Measurements from ENCODE around the gene PAH. TPM values are rescaled to one million over a fixed set of nuclear protein-coding genes. Genes with fewer than 3 reads are reported as not detected.

The PAH gene
- total and polyA plus RNA-seq, 2 of the 8 experiments (the other 6 are each of a cell fraction or from before 2014, with no cell fraction given), result 3.9 to 9.0 TPM

DNA sequence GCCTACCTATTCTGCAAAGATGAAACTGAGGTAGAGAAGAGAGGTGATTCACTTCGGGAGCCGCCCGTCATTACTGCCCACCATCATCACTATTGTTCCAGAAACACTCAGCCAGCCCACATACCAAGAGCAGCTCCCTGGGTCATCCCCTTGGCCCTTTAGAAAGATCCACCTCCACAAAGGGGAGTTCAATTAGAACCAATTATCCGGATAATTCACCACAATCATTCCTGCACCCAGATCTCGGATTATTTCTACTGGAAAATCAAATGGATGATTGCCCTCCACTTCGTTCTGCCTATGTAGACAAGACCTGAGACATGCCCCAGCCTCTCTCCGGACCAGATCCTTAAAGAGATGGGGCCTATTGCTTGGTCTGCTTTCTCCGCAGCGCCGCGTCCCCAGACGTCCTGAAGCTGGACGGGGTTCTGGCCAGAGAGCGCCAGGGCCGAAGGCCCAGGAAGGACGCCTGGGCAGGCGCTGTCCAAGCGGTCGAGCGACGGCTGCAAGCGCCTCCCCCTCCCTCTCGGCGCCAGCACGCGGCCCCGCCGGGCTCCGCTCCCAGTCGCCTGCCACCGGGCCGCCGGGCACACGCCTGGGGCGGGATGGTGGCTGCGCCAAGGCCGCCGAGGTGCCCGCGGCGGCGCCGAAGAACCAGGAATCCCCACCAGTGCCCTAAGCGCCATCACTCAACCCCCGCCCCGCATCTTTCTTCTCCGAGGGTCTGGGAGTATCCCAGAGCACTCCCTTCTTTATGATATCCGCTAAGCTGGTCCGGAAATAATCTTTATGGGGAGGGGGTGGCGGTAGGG is 39.1 kb upstream of the PAH start (continued):
- TF ChIP-seq SP2 (IDR thresholded peaks at IDR 0.05; ENCODE audit: low read length) (no peak), RNF2 (IDR thresholded peaks at IDR 0.05; ENCODE audit: borderline replicate concordance, low read depth, low read length, missing control alignments, poor library complexity, severe bottlenecking) (peak; percentile 39), POLR2A (IDR thresholded peaks at IDR 0.05; ENCODE audit: control extremely low read depth in 1 of 2, low read depth in 2 of 2, low read length in 2 of 2) (no peak), ZNF274 (IDR thresholded peaks at IDR 0.05; ENCODE audit: borderline replicate concordance, extremely low read depth, low read length) (no peak), GABPA (IDR thresholded peaks at IDR 0.05; ENCODE audit: borderline replicate concordance, insufficient read depth, low read length) (no peak), SUZ12 (IDR thresholded peaks at IDR 0.05; ENCODE audit: low read length) (peak; percentile 85), CHD1 (IDR thresholded peaks at IDR 0.05; ENCODE audit: low read depth, low read length) (no peak)
- TF ChIP-seq, protein P1, sequence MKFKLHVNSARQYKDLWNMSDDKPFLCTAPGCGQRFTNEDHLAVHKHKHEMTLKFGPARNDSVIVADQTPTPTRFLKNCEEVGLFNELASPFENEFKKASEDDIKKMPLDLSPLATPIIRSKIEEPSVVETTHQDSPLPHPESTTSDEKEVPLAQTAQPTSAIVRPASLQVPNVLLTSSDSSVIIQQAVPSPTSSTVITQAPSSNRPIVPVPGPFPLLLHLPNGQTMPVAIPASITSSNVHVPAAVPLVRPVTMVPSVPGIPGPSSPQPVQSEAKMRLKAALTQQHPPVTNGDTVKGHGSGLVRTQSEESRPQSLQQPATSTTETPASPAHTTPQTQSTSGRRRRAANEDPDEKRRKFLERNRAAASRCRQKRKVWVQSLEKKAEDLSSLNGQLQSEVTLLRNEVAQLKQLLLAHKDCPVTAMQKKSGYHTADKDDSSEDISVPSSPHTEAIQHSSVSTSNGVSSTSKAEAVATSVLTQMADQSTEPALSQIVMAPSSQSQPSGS (IDR thresholded peaks at IDR 0.05; ENCODE audit: low read length), result no peak

All from H1 (cell line).